Stimulated activated CD8-positive, alpha-beta memory T cell treated with anti-CD3 and anti-CD28 coated beads, Interleukin-4, amount 100 ng/mL, for 1 hour (primary cell): ENCODE measurements around the gene BCAP31.
A peak's percentile ranks its signal among the peaks of the same experiment; 100 is the strongest.
"Not testable (repeated sequence)": the region's sequence is repeated elsewhere in the genome, so short reads cannot be mapped to it uniquely, and the experiment has no call there.

Experiments
- DNase-seq, 2 donors: peaks; one replicate each; pipeline ENCODE4 v3.0.0-alpha.2; 2020; ENCODE audit warnings: low read depth in 2 of 2, low spot score in 1 of 2

BCAP31 gene

DNA sequence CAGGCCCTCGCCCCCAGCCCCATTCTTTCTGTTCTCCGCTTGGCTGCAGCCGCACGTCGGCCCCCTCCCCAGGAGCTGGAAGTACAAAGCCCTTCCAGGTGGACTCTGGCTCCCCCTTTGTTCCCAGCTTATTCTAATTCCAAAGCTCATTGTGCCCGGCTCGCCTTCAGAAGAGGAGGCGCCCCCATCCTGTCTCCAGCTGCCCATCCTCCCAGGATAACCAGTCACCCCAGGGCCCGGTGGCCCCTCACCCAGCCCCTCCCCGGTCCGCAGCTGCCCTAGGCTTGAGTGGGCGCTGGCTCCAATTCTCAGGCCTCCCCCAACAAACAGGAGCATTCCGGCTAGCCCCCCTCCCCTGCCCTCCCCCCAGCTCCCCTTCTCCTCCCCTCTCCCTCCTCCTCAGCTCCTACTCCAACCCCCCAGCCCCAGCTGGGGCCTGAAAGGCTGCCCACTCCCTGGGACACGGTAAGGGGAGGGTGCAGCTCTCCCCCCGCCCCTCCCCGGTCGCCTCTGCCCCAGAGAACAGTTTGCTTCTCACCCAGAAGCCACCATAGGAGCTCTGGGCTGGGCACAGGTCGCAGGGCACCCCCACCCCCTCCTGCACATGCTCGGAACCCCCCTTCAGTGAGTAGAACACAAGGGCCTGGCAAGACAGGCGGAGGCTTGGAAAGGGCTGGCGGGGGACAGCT is 39.6 kb downstream of the BCAP31 start:
- DNase-seq, result no peak

DNA sequence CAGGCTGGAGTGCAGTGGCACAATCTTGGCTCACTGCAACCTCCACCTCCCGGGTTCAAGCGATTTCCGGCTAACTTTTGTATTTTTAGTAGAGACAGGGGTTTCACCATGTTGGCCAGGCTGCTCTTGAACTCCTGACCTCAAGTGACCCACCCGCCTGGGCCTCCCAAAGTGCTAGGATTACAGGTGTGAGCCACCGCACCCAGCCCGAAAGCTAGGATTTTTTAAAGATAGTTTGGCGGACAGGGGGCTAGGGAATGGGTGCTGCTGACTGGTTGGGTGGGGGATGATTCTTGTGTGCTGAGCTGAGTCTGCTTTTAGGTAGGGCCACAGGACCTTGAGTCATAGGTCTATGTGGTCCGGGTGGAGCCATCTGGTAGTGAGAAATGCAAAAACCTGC is 40.7 kb downstream of the BCAP31 start:
- DNase-seq, result not testable (repeated sequence)

DNA sequence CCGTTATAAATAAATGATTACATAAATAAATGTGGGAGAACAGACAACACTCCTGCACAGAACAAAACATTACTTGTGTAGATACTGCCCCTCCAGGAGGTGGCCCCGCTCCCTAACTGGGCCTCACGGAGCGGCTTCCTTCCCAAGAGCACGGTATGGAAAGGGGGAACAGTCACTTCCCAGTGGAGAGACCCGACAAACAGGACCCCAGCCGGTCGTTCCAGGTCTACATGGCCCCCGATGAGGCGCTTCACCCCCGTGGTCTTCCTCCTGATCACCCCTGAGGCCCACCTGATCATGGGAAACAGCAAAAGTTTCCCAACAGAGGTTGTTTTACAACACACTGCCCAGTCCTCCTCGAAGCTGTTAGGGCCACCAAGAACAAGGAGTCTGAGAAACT is 43.0 kb downstream of the BCAP31 start:
- DNase-seq, result no peak

DNA sequence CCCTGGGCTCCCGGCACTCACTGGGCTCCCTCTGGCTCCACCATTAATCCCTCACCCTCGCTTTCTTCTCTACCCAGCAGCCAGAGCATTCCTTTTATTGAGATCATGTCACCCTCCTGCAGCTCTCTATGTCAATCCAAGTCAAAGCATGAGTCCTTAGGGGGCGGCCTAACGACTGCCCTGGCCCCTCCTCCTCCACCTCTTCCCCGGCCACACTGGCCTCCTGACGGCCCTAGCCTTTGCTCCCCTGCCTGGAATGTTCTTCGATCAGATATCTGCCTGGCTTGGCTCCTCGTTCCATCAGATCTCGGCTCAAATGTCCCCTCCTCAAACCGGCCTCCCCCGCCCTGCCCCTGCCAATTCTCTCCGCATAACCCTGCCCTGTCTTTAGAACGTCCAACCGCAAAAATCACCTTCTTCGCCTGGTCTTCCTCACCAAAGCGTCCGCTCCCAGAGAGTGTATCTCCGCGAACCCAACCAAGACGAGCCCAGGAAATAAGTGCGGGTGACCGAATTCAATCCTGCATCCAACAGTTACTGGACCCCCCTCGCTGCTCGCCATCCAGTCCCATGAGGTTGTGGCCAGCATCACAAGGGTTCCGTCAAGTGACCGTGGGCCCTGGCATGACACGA is 49.9 kb downstream of the BCAP31 start:
- DNase-seq, result no peak

DNA sequence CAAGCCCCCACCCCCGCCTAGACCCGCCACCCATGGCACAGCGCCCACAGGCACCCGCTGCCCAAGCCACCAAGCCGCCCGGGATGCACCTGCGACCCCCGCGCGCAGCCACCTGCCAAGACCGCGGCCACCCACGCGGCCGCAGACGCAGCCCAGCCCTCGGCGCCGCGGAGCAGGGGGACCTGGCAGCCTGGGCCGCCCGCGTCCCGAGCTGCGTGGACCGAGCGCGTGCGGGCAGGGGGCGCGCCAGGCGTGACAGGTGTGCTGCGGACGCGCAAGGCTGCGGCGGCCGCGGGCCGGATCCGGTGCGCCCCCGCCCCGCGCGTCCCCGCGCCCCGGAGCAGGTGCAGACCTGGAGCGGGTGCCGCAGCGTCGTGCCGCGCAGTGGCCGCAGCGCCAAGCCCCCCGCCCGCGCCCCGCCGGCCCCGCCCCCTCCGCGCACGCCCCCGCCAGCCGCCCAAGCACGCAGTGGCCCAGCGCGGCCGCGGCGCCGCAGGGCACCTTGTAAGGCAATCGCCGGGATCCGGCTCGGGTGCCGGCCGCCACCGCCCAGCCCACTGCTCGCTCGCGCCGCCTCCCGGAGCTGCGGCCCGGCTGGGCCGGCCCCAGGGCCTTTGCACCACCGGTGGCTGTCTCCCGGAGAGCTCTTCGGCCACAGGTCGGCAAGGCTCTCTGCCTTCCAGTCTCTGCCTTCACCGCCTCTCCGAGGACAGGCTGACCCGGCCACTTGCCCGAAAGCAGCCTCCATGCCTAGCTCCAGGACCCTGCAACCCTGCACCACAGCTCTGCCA is 50.6 kb downstream of the BCAP31 start, which contains the start of gene PNCK:
Gene PNCK, minus strand, starts transcription at position 386 of the 791 bp plus-strand sequence. CDS start 737 bp downstream, outside the sequence.
- no peak for DNase-seq

DNA sequence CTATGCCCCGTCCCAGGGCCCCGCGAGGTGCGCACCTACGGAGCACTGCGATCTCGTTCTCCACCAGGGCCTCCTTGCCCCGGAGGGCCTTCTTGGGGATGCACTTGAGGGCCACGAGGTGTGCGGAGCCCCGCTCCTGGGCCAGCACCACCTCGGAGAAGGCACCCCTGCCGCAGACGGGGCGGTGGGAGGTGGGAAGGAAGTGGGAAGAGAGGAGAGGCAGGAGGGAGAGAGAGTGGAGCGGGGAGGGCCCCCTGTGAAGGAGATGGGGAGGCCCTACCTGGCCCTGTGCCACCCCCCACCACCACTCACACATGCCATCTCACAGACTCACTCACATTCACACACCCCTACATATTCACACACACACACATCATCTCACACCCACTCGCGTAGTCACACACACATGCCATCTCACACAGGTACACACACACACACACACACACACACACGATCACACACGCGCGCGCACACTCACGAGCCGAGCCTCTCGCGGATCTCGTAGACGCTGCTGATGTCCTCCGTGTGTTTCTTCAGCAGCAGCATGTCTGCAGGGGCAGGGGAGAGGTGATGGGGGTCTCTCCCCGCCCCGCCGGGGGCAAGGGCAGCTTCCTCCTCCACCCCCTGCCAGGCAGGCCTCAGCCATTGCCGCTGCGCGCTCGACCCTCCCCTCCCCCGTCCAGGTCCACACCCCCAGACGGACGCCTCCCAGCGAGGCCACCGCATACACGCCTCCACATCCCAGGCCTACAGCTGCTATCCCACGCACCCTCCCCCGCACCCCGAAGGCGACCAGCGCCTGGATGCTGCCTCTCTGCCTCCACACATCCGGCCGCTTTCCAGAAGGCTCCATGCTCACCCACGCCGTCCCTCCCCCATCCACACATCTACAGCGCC is 51.4 kb downstream of the BCAP31 start:
- no peak for DNase-seq

DNA sequence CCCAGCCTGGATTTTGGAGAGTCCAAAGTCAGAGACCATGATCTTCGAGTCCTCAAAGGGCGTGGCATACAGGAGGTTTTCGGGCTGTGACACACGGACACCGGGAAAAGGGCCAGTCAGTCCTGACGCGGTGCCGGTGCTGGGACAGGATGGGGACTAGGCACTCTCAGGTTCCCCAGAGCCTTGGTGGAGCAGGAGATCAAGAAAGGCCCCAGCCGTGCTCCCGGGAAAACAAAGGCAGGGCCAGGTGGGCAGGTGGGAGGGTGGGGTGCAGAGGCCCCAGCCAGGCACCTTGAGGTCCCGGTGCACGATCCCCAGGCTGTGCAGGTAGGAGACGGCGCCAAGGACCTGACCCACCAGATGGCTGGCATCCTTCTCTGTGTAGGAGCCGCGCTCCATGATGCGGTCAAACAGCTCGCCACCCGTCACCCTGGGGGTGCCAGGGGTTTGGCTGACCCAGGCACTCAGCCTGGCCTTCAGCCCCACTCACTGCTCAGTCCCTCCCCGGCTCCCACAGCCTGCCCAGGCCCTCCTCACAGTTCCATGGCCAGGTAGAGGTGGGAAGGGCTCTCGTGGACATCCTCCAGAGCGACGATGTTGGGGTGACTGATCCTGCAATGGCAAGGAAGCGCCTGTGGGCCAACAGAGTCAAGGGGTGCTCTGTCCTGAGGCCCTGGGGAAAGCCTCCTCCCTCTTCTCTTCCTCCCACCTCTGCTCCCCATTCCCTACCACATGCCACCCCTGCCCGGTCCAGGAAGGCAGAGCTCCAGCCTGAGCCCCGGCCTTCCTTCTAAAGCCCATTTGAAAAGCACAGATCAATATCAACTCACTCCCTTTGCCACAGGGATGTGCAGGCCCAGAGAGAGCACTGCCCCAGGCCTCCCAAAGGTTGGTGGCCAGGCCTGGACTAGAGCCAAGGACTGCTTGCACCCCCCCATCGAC is 52.3 kb downstream of the BCAP31 start:
- no peak for DNase-seq

DNA sequence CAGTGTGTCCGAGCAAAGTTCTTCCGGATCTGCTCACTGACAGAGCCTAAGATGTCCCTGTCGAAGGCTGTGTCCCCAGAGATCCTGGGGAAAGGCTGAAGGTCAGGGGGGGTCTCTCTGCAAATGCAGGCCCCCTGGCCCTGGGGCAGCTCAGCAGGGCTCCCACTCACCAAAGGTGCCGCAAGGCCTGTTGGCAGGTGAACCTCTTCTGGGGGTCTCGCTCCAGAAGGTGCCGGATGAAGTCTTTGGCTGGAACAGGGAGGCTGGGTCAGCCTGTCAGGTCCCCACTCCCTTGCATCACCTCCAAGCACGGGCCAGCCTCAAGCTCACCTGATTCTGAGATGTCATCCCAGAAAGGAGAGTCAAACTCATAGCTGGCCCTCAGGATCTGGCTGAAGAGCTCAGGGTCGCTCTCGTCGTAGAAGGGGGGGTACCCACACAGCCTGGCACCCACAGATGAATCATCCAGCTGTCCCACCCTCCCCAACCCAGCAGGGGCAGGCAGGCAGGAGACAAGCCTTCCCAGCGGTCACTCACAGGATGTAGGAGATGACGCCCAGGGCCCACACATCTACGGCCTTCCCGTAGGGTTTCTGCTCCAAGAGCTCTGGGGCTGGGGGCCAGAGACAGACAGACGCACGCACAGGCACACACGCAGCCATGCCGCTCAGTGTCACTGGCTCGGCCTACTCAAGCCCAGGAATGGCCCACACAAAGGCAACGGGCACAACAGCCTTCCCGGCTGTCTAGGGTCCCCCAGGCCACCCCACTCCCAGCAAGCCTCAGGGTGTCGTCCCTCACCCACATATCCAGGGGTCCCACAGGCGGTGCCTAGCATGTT is 53.2 kb downstream of the BCAP31 start:
- no peak for DNase-seq

DNA sequence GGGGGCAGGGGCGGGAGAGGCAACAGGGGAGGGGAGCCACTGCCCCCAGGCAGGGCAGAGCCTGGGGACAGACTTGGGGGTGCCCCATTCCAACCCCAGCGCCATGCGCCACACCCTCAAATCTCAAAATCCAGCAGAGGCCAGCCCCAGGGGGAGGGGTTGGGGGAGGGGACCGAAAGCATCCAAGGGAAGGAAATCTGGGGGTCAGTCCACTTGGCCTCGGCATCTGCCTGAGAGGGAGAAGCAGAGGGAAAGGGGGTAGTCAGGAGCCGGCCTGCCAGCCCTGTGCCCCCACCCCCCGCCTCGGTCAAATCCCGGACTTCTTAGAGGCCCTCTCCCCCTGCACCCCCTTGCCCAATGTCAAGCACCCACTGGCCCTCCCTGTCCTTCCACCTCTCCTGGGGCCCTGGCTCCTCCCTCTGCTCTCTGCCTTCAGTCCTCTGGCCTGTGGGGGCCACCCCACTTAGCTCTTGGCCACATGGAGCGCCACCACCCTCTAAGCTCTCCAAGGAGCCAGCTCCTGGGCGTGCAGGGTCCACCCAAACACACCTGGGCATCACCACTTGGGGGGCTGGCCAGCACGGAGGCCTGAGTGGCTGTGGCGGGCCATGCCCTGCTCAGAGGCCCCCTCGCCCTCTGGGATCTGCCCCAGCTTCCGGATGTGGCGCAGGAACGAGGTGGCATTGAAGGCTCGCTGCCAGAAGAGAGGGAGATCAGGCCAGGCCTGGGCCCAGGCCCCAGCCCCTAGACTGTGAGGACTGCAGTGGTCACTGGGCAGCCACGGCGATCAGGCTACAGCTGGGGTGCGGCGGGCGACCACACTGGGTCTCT is 54.1 kb downstream of the BCAP31 start:
- no peak for DNase-seq

DNA sequence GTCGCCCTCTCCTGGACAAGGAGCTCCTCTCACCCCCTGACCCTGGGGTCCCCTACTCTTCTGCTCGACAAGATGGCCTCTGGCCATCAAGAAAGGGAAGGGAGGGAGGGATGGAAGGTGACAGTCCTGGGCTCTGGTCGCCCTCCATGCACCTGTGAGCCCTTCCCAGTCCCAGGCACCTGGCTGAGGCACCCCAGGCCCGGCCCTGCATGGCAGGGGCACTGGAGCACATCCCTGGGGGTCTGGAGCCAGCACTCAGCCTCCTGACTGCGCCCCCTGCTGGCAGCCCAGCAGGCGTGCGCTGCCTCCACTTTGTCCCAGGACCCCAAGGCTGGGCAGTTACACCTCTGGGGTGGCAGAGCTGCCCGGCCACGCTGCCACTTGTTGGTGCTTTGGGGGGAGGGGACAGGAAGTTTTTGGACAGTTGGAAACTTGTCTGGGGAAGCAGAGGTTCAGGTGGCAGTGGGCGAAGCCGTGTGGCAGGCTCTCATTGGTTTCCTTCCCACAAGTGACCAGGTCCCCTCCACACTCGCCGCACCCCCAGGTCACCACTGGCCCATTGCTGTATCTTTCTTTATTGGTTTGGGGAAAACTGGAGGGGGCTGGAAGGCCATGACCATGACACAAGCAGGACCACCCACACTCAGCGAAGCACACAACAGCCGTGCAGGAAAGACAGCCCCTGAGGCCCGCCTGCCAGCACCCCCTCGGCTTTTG is 54.9 kb downstream of the BCAP31 start:
- no peak for DNase-seq

DNA sequence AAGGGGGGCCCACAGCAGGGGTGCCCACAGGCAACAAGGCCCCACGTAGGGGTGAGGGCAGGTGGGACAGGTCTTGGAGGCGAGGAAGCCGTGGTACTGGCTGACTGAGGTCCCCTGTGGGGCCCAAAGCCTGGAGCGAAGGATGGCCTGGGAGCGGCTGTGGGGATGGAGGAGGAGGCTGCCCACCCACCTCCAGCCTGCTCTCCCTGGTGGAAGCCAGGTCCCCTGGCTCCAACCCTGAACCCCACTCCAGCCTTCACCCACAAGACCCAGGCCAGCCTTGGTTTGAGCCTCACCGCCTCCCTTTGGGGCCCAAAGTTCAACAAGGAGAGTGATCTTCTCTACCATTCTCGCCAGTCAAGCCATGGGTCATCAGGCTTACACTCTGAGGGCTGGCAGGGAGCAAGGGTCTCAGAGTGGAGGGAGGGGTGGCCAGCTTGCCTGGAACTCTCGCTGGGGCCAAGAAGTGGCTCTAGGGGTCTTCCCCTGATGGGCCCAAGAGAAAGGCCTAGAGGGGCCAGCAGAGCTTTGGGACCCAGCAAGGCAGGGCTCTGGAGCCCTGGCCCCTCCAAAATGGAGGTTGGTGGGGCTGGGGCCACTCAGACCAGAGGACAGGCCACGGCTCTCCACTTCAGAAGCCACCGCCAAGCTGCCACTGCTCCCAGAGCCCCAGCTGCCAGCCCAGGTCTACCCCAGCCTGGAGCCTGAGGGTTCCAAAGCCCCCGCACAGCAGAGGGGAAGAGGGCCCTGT is 55.6 kb downstream of the BCAP31 start:
- DNase-seq, result no peak

DNA sequence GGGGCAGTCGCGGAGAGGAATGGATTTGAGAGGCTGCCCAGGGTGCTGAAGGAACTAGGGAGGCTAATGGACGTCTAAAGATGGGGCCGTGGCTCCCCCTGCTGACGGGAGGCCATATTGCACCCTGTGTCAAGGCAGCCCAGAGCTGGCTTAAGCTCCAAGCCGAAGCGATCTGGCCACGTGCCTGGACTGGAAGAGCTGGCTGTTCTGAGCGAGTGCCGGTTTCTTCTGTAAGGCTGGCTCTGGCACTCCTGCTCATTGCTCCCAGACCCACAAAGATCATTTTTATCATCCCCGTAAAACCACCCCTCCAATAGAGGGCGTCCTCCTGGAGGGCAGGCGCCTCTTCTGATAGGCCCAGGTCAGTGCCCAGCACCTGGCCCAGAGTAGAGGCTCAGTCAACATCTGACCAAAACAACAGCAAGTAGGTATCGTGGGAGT is 56.2 kb downstream of the BCAP31 start:
- peak; percentile 41 to 58 for DNase-seq

DNA sequence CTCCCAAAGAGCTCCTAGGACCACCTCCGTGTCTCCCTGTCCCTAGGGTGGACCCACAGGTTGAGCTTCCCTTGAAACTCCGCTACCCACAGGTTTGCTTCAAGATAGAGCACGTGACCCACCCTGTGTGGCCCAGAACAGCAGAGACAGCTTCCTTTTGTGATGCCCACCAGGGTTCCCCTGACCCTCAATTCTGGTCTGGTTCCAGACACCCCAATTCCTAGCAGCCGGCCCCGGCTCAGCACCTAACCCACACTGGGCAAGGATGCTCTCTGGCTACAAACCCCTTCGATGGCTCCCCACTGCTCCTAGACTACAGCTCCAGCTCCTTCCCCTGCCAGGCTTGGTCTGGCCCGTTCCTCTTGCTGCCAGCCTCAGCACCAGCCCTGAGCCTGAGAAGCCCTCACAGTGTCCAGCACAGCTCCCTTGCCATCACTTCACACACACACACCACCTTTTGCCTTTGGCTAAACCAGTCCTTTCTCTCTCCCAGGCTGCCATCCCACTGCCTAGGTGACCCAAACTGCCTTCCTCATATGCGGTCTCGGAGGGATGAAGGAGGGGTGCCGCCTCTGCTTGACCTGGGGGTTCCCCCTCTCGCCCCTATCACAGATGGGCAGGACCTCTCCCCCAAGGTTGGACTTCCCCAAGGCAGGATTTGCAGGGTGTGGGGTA is 56.8 kb downstream of the BCAP31 start:
- DNase-seq, result no peak

DNA sequence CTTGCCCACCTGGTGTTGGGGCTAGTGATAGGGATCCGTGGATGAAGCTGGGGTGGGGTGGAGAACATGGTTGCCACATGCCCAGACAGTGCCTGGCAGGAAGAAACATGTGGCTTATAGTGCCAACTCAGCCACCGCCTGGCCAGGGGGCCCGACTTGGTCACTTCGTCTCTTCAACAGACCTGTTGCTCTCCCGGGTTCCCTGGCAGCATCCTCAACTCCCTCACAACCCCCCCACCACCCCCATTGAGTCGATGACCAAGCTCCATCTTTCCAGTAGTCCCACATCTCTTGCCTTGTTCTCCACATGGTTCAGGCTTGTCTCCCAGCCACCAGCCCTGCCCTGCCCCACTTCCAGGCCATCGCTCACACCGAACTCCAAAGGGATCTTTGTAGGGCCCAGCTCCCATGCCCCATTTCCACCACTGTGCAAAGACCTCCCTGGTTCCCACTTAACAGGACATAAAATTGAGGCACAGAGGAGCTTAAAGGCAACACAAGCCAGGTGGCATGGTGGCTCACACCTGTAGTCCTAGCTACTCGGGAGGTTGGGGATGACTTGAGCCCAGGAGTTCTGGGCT is 58.4 kb downstream of the BCAP31 start:
- DNase-seq, result no peak

DNA sequence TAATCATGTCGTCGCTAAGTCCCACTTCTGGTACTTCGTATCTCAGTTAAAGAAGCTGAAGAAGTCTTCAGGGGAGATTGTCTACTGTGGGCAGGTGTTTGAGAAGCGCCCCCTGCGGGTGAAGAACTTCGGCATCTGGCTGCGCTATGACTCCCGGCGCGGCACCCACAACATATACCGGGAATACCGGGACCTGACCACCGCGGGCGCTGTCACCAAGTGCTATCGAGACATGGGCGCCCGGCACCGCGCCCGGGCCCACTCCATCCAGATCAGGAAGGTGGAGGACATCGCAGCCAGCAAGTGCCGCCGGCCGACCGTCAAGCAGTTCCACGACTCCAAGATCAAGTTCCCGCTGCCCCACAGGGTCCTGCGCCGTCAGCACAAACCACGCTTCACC is 61.9 kb downstream of the BCAP31 start:
- peak; percentile 22 to 39 for DNase-seq

DNA sequence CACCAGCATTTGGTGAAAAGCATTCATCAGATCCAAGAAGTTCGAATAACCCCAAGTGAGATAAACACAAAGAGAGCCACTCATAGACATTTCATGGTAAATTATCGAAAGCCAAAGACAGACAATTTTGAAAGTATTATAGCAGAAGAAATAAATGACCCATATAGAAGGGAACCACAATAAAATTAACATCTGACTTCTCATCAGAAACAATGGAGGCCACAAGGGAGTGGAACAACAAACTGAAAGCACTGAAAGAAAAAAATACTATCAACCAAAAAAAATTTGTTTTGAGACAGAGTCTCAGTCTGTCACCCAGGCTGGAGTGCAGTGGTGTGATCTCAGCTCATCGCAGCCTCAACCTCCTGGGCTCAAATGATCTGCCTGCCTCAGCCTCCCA is 64.9 kb downstream of the BCAP31 start:
- no peak for DNase-seq
